ENCODE results near the gene TOP3B.

The TOP3B gene

DNA sequence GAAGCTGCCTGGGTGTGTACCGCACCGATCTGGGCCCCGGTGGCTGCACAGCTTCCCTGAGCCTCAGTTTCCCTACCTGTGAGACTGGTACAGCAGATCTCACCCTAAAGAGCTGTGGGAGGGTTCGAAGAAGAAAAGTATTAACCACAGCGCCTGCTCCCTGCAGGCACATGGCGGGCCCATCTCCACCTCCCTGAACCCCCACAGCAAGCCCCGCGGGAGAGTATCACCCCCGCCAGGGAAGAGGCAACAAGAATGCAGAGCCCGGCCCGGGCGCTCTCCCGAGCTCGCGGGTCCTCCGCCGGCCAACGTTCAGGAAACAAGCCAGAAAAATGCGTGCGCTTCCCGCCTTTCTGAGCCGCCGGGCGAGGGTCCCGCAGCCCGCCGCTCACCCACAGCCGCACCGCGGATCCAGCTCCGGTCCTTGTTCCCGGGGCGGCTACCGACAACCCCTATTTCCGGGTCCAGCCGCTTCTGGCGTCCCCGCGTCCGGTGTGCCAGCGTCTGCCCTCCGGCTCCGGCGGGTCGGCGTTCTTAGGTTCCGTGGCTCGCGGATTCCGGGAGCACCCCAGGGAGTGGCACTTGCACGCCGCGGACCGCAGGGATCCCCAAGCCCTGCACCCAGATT, at the start of gene TOP3B:
TSS of gene TOP3B (minus strand) at position 450 of the 628 bp plus-strand sequence. CDS start 7,078 bp downstream, outside the sequence.
- DNase-seq, result peak; percentile 87

DNA sequence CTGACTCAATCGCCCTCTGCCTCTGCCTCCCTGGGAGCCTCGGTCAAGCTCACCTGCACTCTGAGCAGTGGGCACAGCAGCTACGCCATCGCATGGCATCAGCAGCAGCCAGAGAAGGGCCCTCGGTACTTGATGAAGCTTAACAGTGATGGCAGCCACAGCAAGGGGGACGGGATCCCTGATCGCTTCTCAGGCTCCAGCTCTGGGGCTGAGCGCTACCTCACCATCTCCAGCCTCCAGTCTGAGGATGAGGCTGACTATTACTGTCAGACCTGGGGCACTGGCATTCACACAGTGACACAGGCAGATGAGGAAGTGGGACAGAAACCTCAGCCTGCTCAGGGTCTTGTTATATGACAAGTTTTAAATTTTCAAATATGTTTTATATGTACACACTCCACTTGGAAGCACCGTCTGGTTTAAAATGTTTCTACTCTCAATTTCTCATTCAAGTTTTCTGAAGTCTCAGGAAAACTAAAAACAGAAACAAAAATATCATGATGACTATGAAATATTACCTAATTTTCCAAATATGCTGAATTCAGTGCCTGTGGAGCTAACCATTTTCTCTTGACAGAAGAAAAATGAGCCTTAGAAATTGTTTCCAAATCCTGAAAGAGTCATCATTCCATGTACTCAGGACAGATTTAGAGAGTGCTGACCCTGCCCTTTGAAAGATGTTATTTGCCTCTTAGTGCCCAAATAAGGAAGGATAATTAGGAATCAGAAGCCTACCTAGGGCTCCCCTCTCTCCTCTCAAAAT, 48.8 kb upstream of the TOP3B start:
- no peak for DNase-seq

GRCh38 chr22:22030493-22031182, 48.1 kb upstream of the TOP3B start:
- DNase-seq, result no peak

- DNase-seq, result no peak
These were observed 45.4 kb upstream of the TOP3B start for GRCh38 chr22:22027955-22028354.

GRCh38 chr22:22026157-22026831, 43.7 kb upstream of the TOP3B start:
- DNase-seq, result no peak

- no peak for DNase-seq
These were observed 43.0 kb upstream of the TOP3B start for GRCh38 chr22:22025320-22026156.

DNA sequence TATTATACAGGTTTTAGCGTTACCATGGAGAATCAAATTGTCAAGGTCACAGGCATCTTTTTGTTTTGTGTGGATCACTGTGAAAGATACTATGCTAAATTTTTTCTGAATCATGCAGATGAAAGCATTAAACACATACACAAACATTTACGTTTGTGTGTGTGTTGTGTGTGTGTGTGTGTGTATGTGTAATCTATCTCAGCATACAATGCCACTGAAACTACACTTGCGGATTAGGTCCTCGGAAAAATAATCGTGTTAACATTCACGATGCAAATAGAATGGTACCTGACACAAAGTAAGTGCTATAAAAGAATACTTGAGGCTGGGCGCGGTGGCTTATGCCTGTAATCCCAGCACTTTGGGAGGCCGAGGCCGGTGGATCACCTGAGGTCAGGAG, 41.9 kb upstream of the TOP3B start:
- no peak for DNase-seq

DNA sequence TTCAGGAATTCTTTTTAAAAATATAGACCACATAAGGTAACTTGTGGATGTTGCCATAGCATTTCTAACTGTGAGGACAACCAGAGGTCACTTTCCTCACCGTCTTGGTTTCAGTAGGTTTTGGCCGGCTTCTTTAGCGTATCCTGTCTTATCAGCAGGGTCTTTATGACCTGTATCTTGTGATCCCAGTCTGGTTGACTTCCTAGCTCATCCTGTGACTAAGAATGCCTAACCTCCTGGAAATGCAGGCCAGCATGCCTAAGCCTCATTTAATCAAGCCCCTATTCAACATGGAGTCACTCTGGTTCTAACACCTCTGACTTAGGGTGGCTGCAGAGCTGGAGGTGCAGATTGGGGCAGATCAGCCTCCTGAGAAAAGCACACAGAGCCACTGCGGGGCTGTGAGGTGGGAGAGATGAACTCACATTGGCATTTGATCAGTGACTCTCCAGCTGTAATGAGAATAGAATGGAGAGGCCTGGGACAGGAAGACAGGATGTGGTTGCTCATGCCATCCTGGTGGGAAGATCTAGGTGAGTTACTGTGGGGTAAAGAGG, 41.1 kb upstream of the TOP3B start:
- DNase-seq, result no peak

DNA sequence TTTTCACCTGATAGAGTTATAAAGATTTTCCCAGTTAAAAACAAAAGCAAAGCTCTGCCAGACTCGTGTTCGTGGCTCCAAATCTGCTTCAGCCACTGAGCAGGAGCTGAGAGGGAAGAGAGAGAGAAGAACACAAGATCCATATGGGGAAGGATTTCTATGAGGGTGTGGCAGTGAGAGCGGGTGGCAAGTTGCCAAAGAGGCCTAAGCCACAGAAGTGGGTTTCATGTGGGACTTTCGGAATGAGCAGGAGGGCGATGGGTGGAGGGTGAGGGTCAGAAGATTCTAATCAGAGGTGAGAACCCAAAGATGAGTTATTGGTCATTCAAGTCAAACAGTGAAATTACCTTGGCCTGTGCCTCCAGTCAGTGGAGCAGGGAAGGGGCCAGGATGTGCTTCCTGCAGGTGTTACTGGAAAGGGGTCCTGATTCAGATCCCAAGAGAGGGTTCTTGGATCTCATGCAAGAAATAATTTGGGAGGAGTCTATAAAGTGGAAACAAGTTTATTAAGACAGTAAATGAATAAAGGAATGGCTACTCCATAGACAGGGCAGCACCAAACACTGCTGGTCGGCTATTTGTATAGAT, 40.5 kb upstream of the TOP3B start:
- DNase-seq, result no peak

GRCh38 chr22:22022255-22022840, 39.8 kb upstream of the TOP3B start:
- no peak for DNase-seq

DNA sequence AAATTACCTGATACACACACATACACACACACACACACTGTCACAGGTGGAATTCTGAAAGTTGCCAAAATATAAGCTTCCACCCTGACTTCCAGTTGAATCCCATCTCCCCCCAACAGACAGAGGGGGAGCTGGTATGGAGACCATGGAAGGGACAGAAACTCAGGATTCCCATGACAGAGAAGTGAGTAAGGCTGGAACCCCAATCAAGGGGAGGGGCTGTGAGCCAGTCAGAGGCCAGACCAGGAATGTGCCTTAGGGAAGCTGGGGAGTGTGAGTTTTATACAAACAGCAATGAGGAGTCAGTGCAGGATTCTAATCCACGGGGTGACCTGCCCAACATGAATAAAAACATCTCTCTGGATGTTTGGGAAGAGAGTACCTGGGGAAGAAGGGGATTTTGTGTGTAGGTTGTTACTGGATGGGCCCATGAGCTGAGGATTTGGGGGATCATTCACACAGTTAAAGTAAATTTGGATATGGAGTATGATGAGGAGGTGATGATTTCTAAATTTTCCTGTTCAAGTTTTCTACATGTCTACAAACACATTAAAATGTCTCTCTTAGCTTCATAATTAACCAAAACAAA, 38.7 kb upstream of the TOP3B start:
- DNase-seq, result no peak

DNA sequence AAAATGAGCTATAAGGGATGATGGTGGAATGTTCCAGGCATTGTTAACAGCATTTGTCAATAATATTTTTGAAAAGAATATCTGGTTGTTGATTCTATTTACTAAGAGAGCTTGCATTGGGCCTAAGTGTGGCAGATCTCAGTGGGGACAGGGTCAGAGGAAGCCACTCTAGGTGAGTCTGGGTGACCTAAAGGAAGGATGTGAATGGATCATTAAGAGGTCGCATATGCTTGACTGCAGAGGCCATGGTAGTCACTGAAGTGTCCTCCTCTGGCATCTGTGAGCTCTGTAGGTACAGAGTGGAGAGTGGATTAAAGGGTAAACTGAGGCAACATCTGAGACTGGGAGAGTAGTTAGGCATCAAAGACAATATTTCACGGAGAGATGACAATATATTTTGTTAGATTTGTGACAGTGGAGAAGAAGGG, 37.9 kb upstream of the TOP3B start:
- DNase-seq, result no peak

DNA sequence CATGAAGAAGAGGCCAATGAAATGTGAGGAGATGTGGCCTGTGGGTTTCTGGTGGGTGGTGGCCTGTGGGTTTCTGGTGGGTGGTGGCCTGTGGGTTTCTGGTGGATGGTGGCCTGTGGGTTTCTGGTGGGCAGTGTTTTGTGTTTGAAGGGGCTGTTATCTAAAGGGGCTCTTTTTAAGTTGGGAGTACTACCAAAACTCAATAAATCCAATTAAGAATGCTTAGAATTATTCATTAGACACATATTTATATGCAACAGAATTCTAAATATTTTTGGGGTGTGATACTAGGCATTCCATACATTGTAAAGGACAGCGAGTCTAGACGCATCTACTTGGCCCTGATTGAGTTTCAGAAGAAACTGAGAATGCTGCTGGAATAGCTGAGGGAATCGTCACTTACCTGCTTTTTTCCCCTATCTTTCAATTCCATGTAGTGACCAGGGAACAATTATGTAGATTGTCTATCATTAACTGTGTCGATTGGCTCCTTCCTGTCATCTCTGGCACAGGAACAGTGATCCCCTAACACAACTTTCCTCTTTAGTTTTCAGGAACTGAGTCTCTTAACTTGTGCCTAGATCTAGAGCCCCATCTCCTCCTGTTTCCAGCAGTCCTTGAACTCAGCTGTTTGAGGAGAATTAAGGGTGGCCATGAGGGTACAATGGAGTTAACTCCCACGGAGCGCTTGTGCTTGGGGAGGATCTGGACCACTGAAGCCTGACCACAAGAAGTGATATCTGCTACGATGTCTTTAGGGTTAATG, 37.3 kb upstream of the TOP3B start:
- DNase-seq, result no peak

GRCh38 chr22:22018825-22019658, 36.5 kb upstream of the TOP3B start:
- no peak for DNase-seq

GRCh38 chr22:22015631-22016030, 33.0 kb upstream of the TOP3B start:
- no peak for DNase-seq

- no peak for DNase-seq
These were observed 31.7 kb upstream of the TOP3B start for GRCh38 chr22:22014285-22014659.

GRCh38 chr22:22013559-22014284, 31.1 kb upstream of the TOP3B start:
- no peak for DNase-seq

GRCh38 chr22:22011964-22012363, 29.4 kb upstream of the TOP3B start:
- DNase-seq, result no peak

Measured in right forelimb (tissue), 1 donor.